Fibroblast of pulmonary artery (primary cell): ENCODE measurements around the gene CST3.
"Not testable (repeated sequence)": the region's sequence is repeated elsewhere in the genome, so short reads cannot be mapped to it uniquely, and the experiment has no call there.

ENCODE experiments used
- DNase-seq: peaks from one replicate; pipeline ENCODE4 v3.0.0-alpha.2; 2010; ENCODE audit warnings: low read depth
- H3K4me3 ChIP-seq: replicated peaks from 2 replicates; pipeline ENCODE4 v1.5.1; 2011; ENCODE audit warnings: low read depth, mild to moderate bottlenecking, control low read depth, low read length, moderate library complexity
- CTCF ChIP-seq: IDR thresholded peaks from 2 replicates; pipeline ENCODE4 v1.5.1; 2011; ENCODE audit warnings: mild to moderate bottlenecking, control low read depth, low read length, inconsistent platforms; ENCODE audit errors: missing control alignments

Gene CST3

GRCh38 chr20:23662276-23662870 lies 24.6 kb upstream of the CST3 start:
- no peak for DNase-seq
- TF ChIP-seq CTCF = no peak
- no peak overlapping the region for H3K4me3 ChIP-seq

- no peak overlapping the region for H3K4me3 ChIP-seq
- TF ChIP-seq CTCF = no peak
- no peak for DNase-seq
These were observed 23.3 kb upstream of the CST3 start for GRCh38 chr20:23661002-23661429.

GRCh38 chr20:23659989-23660837 lies 22.5 kb upstream of the CST3 start:
- TF ChIP-seq CTCF = no peak
- peak; percentile 57 for DNase-seq
- no peak overlapping the region for H3K4me3 ChIP-seq

- not testable (repeated sequence) for DNase-seq, H3K4me3 ChIP-seq
These were observed 21.8 kb upstream of the CST3 start for GRCh38 chr20:23659610-23659988.

GRCh38 chr20:23658989-23659609 lies 21.3 kb upstream of the CST3 start:
- TF ChIP-seq CTCF = no peak
- no peak overlapping the region for H3K4me3 ChIP-seq
- DNase-seq = no peak

- no peak for TF ChIP-seq CTCF
- H3K4me3 ChIP-seq = no peak overlapping the region
- DNase-seq = no peak
These were observed 20.6 kb upstream of the CST3 start for GRCh38 chr20:23658336-23658735.

- no peak overlapping the region for H3K4me3 ChIP-seq
- no peak for DNase-seq
- TF ChIP-seq CTCF = no peak
These were observed 19.4 kb upstream of the CST3 start for GRCh38 chr20:23657202-23657601.
